GM23338 (cell line): ENCODE measurements around the gene CNST. TPM values are rescaled to one million over a fixed set of nuclear protein-coding genes. Genes with fewer than 3 reads are reported as not detected.

ENCODE experiments used
- ATAC-seq: fragments of 200-7000 bp; cut with Tn5 transposase; 3 replicates; pipeline ENCODE4 v1.9.1; 2020
- DNase-seq: peaks from one replicate; pipeline ENCODE4 v3.0.0-alpha.2; 2015; ENCODE audit warnings: low spot score
- H2AFZ ChIP-seq: fragments of 200-600 bp; sonication (generic); 2 replicates; pipeline ENCODE4 v1.8.0; 2016; ENCODE audit warnings: antibody characterized with exemption, mild to moderate bottlenecking, moderate library complexity
- H3F3A ChIP-seq: fragments of 200-600 bp; sonication (generic); replicated peaks from 2 replicates; pipeline ENCODE4 v1.8.0; 2017; ENCODE audit warnings: antibody characterized with exemption, mixed run types, low read depth
- H3K27ac ChIP-seq: fragments of 200-600 bp; sonication (generic); 2 replicates; pipeline ENCODE4 v1.6.1; 2016; ENCODE audit warnings: low read depth
- H3K27me3 ChIP-seq: fragments of 200-600 bp; sonication (generic); 2 replicates; pipeline ENCODE4 v1.8.0; 2016; ENCODE audit warnings: mild to moderate bottlenecking, mixed run types, moderate library complexity; ENCODE audit not compliant: insufficient read depth
- H3K36me3 ChIP-seq: fragments of 200-600 bp; sonication (generic); 2 replicates; pipeline ENCODE4 v1.8.0; 2016; ENCODE audit warnings: mild to moderate bottlenecking; ENCODE audit not compliant: insufficient read depth
- H3K4me1 ChIP-seq: fragments of 200-600 bp; sonication (generic); 2 replicates; pipeline ENCODE4 v1.8.0; 2016; ENCODE audit warnings: mild to moderate bottlenecking, moderate library complexity; ENCODE audit not compliant: insufficient read depth
- H3K4me2 ChIP-seq: fragments of 200-600 bp; sonication (generic); 2 replicates; pipeline ENCODE4 v1.7.1; 2017; ENCODE audit warnings: mixed run types
- H3K4me3 ChIP-seq: fragments of 200-600 bp; sonication (generic); 2 replicates; pipeline ENCODE4 v1.6.1; 2016; ENCODE audit warnings: mixed run types
- H3K79me2 ChIP-seq: fragments of 200-600 bp; sonication (generic); replicated peaks from 2 replicates; pipeline ENCODE4 v1.8.0; 2017; ENCODE audit warnings: mild to moderate bottlenecking; ENCODE audit not compliant: insufficient read depth
- H3K9me2 ChIP-seq: fragments of 200-600 bp; sonication (generic); 2 replicates; pipeline ENCODE4 v1.8.0; 2017; ENCODE audit not compliant: insufficient read depth
- H4K20me1 ChIP-seq: fragments of 200-600 bp; sonication (generic); replicated peaks from 2 replicates; pipeline ENCODE4 v1.8.0; 2017; ENCODE audit warnings: mild to moderate bottlenecking; ENCODE audit not compliant: insufficient read depth
- H3K27ac Mint-ChIP-seq: 2 replicates; pipeline ENCODE4 v1.8.0; 2020; ENCODE audit warnings: inconsistent platforms, mild to moderate bottlenecking, moderate library complexity, mixed read lengths
- H3K27me3 Mint-ChIP-seq: 3 replicates; pipeline ENCODE4 v1.8.0; 2022; ENCODE audit warnings: low read depth, mild to moderate bottlenecking, moderate library complexity, mixed read lengths, inconsistent platforms; ENCODE audit not compliant: insufficient read depth, poor library complexity
- H3K36me3 Mint-ChIP-seq: 3 replicates; pipeline ENCODE4 v1.8.0; 2021; ENCODE audit warnings: low read depth, mild to moderate bottlenecking, inconsistent platforms, moderate library complexity, mixed read lengths
- H3K4me1 Mint-ChIP-seq: 3 replicates; pipeline ENCODE4 v1.8.0; 2020; ENCODE audit warnings: mild to moderate bottlenecking, inconsistent platforms, mixed read lengths
- H3K4me3 Mint-ChIP-seq: 3 replicates; pipeline ENCODE4 v1.8.0; 2021; ENCODE audit warnings: moderate library complexity, mild to moderate bottlenecking, inconsistent platforms, mixed read lengths
- H3K9me3 Mint-ChIP-seq: 3 replicates; pipeline ENCODE4 v1.8.0; 2020; ENCODE audit warnings: moderate library complexity, mild to moderate bottlenecking, inconsistent platforms, mixed read lengths
- CREB1 ChIP-seq: fragments of 250-450 bp; sonication (Bioruptor Pico); IDR thresholded peaks from 2 replicates; pipeline ENCODE4 v1.5.0; 2020; ENCODE audit warnings: low read depth, mild to moderate bottlenecking, moderate library complexity
- CTCF ChIP-seq, 2 experiments: fragments of 200-600 bp in 1 of 2; sonication (generic) in 1 of 2; conservative IDR thresholded peaks; 2 replicates each; pipeline versions ENCODE4 v1.5.1 to v1.6.1; 2016 to 2017; ENCODE audit warnings: antibody characterized with exemption in 2 of 2, low read depth in 2 of 2, mild to moderate bottlenecking in 2 of 2, moderate library complexity in 1 of 2
- ETS1 ChIP-seq: IDR thresholded peaks from 2 replicates; pipeline ENCODE4 v1.6.1; 2016; ENCODE audit warnings: antibody characterized with exemption
- EZH2 ChIP-seq: fragments of 200-600 bp; sonication (generic); IDR thresholded peaks from one replicate; pipeline ENCODE4 v1.8.0; 2017; ENCODE audit warnings: antibody characterized with exemption, mild to moderate bottlenecking, low read depth; ENCODE audit not compliant: unreplicated experiment
- EZH2phosphoT487 ChIP-seq: fragments of 200-600 bp; sonication (generic); IDR thresholded peaks from one replicate; pipeline ENCODE4 v1.8.1; 2018; ENCODE audit warnings: antibody characterized with exemption; ENCODE audit not compliant: unreplicated experiment
- JUNB ChIP-seq: IDR thresholded peaks from one replicate; pipeline ENCODE4 v1.6.1; 2016; ENCODE audit warnings: antibody characterized with exemption; ENCODE audit not compliant: unreplicated experiment
- NANOG ChIP-seq: IDR thresholded peaks from 2 replicates; pipeline ENCODE4 v1.6.1; 2016; ENCODE audit warnings: antibody characterized with exemption, borderline replicate concordance
- POLR2AphosphoS5 ChIP-seq: IDR thresholded peaks from 2 replicates; pipeline ENCODE4 v1.6.1; 2016; ENCODE audit warnings: antibody characterized with exemption, low read depth
- REST ChIP-seq: IDR thresholded peaks from one replicate; pipeline ENCODE4 v1.6.1; 2018; ENCODE audit warnings: antibody characterized with exemption; ENCODE audit not compliant: unreplicated experiment
- STAT1 ChIP-seq: IDR thresholded peaks from one replicate; pipeline ENCODE4 v1.6.1; 2016; ENCODE audit warnings: antibody characterized with exemption; ENCODE audit not compliant: unreplicated experiment
- ZNF114 ChIP-seq: fragments of 250-450 bp; sonication (Bioruptor Pico); IDR thresholded peaks from 2 replicates; pipeline ENCODE4 v1.5.0; 2020; ENCODE audit warnings: mild to moderate bottlenecking, moderate library complexity
- ZNF331 ChIP-seq: fragments of 250-450 bp; sonication (Bioruptor Pico); IDR thresholded peaks from 2 replicates; pipeline ENCODE4 v1.5.0; 2020; ENCODE audit warnings: low read depth, mild to moderate bottlenecking, moderate library complexity
- ZNF462 ChIP-seq: fragments of 250-450 bp; sonication (Bioruptor Pico); IDR thresholded peaks from 2 replicates; pipeline ENCODE4 v1.5.0; 2020; ENCODE audit warnings: mild to moderate bottlenecking, moderate library complexity
- polyA plus RNA-seq: library from polyadenylated mRNA; unstranded; fragments of >200 nt; fragmentation: Nextera tagmentation; extraction: Ambion mirVana; gene quantifications from 2 replicates; pipeline ENCODE4 v1.2.1, GENCODE V29; 2016
- total RNA-seq: library from RNA; depleted of rRNA; stranded (reverse); fragments of >200 nt; shearing (Covaris generic); gene quantifications from 2 replicates; pipeline ENCODE4 v1.2.3, GENCODE V29; 2014

CNST gene
- total and polyA plus RNA-seq, 2 experiments from 2014 or later, result 8.1 to 17.6 TPM

GRCh38 chr1:246705368-246705767 lies 139.1 kb downstream of the CNST start:
- peaks cover 3% of the 10 kb centered on the region for H3K36me3 Mint-ChIP-seq
- Histone ChIP-seq H3K4me3 (no peak overlapping the region), H3K4me1 (no peaks in the 10 kb centered on the region), H3K27me3 (no peaks in the 10 kb centered on the region), H3F3A (no peaks in the 10 kb centered on the region), H2AFZ (no peak overlapping the region), H4K20me1 (no peaks in the 10 kb centered on the region), H3K36me3 (no peaks in the 10 kb centered on the region), H3K79me2 (no peaks in the 10 kb centered on the region), H3K4me2 (no peak overlapping the region), H3K9me2 (0 out of 2 replicates have a peak, but pooled peaks cover 3% of the 10 kb centered on the region), H3K27ac (no peak overlapping the region)
- H3K27me3 Mint-ChIP-seq, result no peaks in the 10 kb centered on the region
- no peak for DNase-seq
- no peak for TF ChIP-seq ZNF331 (CRISPR knock-in tag)
- TF ChIP-seq STAT1, result no peak
- TF ChIP-seq CREB1 (CRISPR knock-in tag), result no peak
- TF ChIP-seq NANOG, result no peak
- no peak for TF ChIP-seq POLR2AphosphoS5
- no peak for TF ChIP-seq ZNF462 (CRISPR knock-in tag)
- TF ChIP-seq REST, result no peak
- TF ChIP-seq CTCF (conservative IDR thresholded peaks at IDR 0.05; ENCODE audit: low read depth in 2 of 2), result no peak
- TF ChIP-seq ETS1, result no peak
- TF ChIP-seq JUNB, result no peak
- TF ChIP-seq EZH2phosphoT487, result no peak
- TF ChIP-seq ZNF114 (CRISPR knock-in tag), result no peak
- TF ChIP-seq EZH2, result no peak
- ATAC-seq, result no peak
- H3K4me3 Mint-ChIP-seq, result no peak overlapping the region
- no peak overlapping the region for H3K27ac Mint-ChIP-seq
- H3K4me1 Mint-ChIP-seq, result no peaks in the 10 kb centered on the region; the same call in 2 of the 3 replicates
- H3K9me3 Mint-ChIP-seq, result peaks cover 5% of the 10 kb centered on the region
